Measurements from ENCODE around the gene TTC9B.

GRCh38 chr19:40217934-40218890 lies at the start of gene TTC9B:
- TF ChIP-seq CTCF (IDR thresholded peaks at IDR 0.05; ENCODE audit: control extremely low read depth in 1 of 3, insufficient read depth in 1 of 3, low read depth in 1 of 3, low read length in 3 of 3), result peak; percentile 24 to 38 (median 29)
- TF ChIP-seq BRCA1 (IDR thresholded peaks at IDR 0.05; ENCODE audit: low read depth, low read length), result no peak
- no peak for TF ChIP-seq ZNF274 (IDR thresholded peaks at IDR 0.05; ENCODE audit: borderline replicate concordance, extremely low read depth, low read length)
- TF ChIP-seq ASH2L (IDR thresholded peaks at IDR 0.05; ENCODE audit: low read length), result no peak
- TF ChIP-seq YY1 (IDR thresholded peaks at IDR 0.05; ENCODE audit: low read depth, low read length), result peak; percentile 89

Data from H1 (cell line).